ENCODE measurements around the gene ARHGEF28.

ARHGEF28 gene

GRCh38 chr5:73709536-73710129 lies 83.6 kb downstream of the ARHGEF28 start:
- Histone ChIP-seq H3K4me1 (peaks cover 5% of the 10 kb centered on the region; the same call in 1 of the 2 replicates), H3K36me3 (peaks cover 24% of the 10 kb centered on the region), H3K27me3 (no peaks in the 10 kb centered on the region), H3K4me3 (ENCODE audit: low read depth, low read length) (no peak overlapping the region), H3K9me3 (peaks cover 7% of the 10 kb centered on the region)
- TF ChIP-seq, protein P1, sequence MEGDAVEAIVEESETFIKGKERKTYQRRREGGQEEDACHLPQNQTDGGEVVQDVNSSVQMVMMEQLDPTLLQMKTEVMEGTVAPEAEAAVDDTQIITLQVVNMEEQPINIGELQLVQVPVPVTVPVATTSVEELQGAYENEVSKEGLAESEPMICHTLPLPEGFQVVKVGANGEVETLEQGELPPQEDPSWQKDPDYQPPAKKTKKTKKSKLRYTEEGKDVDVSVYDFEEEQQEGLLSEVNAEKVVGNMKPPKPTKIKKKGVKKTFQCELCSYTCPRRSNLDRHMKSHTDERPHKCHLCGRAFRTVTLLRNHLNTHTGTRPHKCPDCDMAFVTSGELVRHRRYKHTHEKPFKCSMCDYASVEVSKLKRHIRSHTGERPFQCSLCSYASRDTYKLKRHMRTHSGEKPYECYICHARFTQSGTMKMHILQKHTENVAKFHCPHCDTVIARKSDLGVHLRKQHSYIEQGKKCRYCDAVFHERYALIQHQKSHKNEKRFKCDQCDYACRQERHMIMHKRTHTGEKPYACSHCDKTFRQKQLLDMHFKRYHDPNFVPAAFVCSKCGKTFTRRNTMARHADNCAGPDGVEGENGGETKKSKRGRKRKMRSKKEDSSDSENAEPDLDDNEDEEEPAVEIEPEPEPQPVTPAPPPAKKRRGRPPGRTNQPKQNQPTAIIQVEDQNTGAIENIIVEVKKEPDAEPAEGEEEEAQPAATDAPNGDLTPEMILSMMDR (IDR thresholded peaks at IDR 0.05; ENCODE audit: low read depth, low read length), result no peak
- DNase-seq, result no peak

GRCh38 chr5:73716284-73716808 lies 90.3 kb downstream of the ARHGEF28 start:
- Histone ChIP-seq H3K4me1 (peaks cover 36% of the 10 kb centered on the region), H3K9me3 (no peaks in the 10 kb centered on the region), H3K36me3 (peaks cover 12% of the 10 kb centered on the region), H3K27me3 (no peaks in the 10 kb centered on the region), H3K4me3 (ENCODE audit: low read depth, low read length) (no peak overlapping the region)
- no peak for DNase-seq
- TF ChIP-seq, protein P1 (IDR thresholded peaks at IDR 0.05; ENCODE audit: low read depth, low read length), result no peak

DNA sequence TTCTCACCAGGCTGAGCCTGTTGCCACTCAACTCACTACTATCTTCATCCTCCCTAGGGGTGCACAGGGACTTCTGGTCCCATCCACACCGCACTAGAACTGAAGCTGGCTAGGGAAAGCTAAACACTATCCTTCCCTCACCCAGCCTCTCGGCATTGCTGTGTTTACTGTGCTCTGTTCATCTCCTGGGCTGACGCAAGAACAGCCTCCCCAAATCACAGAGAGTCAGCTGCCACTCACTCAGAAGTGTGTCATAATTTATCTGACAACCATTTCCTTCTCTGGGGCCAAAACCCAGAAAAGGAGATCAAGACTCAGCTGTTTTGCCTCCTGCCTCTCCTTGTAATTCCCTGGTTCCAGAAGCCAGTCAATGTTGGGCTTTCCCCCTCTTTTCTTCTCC lies 92.8 kb downstream of the ARHGEF28 start:
- Histone ChIP-seq H3K4me1 (peaks cover 44% of the 10 kb centered on the region), H3K4me3 (ENCODE audit: low read depth, low read length) (no peak overlapping the region), H3K36me3 (peaks cover 12% of the 10 kb centered on the region), H3K9me3 (no peaks in the 10 kb centered on the region), H3K27me3 (no peaks in the 10 kb centered on the region)
- no peak for DNase-seq
- TF ChIP-seq, protein P1 (IDR thresholded peaks at IDR 0.05; ENCODE audit: low read depth, low read length), result no peak

DNA sequence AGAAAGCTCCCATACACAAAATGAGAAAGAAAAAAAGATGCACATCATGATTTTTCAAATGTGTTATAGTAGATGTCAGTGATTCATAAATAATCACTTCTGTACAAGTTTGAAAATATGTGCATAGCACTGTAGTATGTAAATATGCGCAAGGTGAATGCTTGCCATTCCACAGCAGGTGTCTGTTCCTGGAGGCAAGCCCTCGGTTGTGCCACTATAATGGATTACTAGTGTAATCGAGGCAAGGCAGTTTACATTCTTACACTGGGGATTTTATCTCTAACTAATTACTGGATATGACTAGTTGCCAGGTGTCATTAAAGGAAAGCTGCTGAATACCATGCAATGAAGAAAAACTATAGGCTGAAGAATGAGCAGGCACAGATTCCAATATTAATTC lies 93.6 kb downstream of the ARHGEF28 start:
- H3K36me3 ChIP-seq, result peaks cover 9% of the 10 kb centered on the region
- H3K4me3 ChIP-seq (ENCODE audit: low read depth, low read length), result no peak overlapping the region
- TF ChIP-seq, protein P1 (IDR thresholded peaks at IDR 0.05; ENCODE audit: low read depth, low read length), result no peak
- no peaks in the 10 kb centered on the region for H3K27me3 ChIP-seq
- DNase-seq, result no peak
- peaks cover 49% of the 10 kb centered on the region for H3K4me1 ChIP-seq
- no peaks in the 10 kb centered on the region for H3K9me3 ChIP-seq

DNA sequence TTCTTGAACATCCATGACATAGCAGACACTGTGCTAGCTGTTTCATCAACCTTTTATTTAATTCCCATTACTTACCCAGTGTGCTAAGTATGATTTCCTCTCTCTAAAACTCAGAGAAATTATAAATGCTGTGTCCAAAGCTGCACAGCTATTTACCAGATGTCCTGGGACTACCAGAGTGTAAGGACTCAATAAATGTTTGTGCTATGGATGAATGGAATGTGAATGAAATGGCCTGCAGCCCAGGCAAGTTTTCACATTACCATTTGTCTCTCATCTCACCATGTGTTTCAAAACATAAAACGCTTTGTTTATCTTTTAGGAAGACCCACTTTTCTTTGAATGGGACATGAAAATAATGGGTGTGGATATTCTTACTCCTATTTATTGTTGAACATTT lies 96.2 kb downstream of the ARHGEF28 start:
- Histone ChIP-seq H3K4me3 (ENCODE audit: low read depth, low read length) (no peak overlapping the region), H3K4me1 (peaks cover 60% of the 10 kb centered on the region), H3K9me3 (no peaks in the 10 kb centered on the region), H3K36me3 (peaks cover 4% of the 10 kb centered on the region; the same call in 1 of the 2 replicates), H3K27me3 (no peaks in the 10 kb centered on the region)
- no peak for DNase-seq
- TF ChIP-seq, protein P1 (IDR thresholded peaks at IDR 0.05; ENCODE audit: low read depth, low read length), result no peak

DNA sequence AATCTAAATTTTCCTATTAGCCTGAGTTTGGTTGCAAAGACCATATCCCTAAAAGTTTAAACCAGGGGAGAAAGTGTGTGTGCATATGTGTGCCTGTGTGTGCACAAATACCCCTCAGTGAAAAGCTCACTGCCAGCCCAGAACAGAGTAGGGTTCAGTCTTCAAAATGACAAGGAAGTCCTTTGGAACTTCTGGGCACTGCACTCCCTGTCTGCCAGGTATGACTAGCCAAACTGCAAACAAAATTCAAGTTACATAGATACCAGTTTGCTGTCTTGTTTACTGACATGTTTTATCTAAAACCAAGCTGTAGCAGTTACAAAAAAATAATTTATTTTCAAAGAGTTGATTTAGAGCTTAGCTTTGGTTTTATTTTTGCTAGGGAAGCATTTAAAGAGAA lies 100.1 kb downstream of the ARHGEF28 start:
- Histone ChIP-seq H3K9me3 (no peaks in the 10 kb centered on the region), H3K36me3 (no peaks in the 10 kb centered on the region; the same call in 1 of the 2 replicates), H3K4me1 (peaks cover 48% of the 10 kb centered on the region), H3K27me3 (no peaks in the 10 kb centered on the region), H3K4me3 (ENCODE audit: low read depth, low read length) (no peak overlapping the region)
- TF ChIP-seq, protein P1 (IDR thresholded peaks at IDR 0.05; ENCODE audit: low read depth, low read length), result no peak
- no peak for DNase-seq

Data from BE2C (cell line).